ENCODE measurements around the gene ANK3. TPM values are rescaled to one million over a fixed set of nuclear protein-coding genes. Genes with fewer than 3 reads are reported as not detected.

ANK3 gene
- total RNA-seq, 6 experiments from 2014 or later, result 7.8 to 25.7 (median 16.6) TPM

DNA sequence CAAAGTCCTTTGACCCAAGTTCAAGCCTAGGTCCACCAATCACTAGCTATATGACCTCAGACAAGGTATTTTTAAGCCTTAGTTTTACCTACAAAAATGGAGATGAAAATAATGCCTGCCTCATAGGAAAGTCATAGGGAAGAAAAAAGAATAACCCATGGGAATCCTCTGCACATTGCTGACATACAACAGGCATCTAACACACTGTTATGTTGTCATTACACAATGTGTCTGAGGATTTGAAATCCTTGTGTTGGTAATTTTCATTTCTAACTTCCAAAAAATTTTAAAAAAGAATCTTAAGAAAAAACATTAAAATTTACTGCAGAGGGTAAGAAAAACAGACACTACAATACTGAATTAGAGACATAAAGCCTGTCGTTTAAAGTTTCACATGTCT lies 5.7 kb downstream of the ANK3 start:
- H3K36me3 ChIP-seq, result no peaks in the 10 kb centered on the region
- intact Hi-C loops (cut with DNase I), result no loop called here
- no peaks in the 10 kb centered on the region for H3K9me3 ChIP-seq
- H3K27ac ChIP-seq, result no peak overlapping the region
- H3K27me3 ChIP-seq, result no peaks in the 10 kb centered on the region
- DNase-seq (no peak), ATAC-seq (no peak)
- WGBS (ENCODE audit: insufficient coverage, low coverage, low lambda C conversion rate, missing lambda C conversion rate), result 63% methylated on average over 1 of the region's 1 CpG
- H3K4me1 ChIP-seq, result no peaks in the 10 kb centered on the region
- no peak for TF ChIP-seq POLR2A (IDR thresholded peaks at IDR 0.05)
- TF ChIP-seq, protein P1, sequence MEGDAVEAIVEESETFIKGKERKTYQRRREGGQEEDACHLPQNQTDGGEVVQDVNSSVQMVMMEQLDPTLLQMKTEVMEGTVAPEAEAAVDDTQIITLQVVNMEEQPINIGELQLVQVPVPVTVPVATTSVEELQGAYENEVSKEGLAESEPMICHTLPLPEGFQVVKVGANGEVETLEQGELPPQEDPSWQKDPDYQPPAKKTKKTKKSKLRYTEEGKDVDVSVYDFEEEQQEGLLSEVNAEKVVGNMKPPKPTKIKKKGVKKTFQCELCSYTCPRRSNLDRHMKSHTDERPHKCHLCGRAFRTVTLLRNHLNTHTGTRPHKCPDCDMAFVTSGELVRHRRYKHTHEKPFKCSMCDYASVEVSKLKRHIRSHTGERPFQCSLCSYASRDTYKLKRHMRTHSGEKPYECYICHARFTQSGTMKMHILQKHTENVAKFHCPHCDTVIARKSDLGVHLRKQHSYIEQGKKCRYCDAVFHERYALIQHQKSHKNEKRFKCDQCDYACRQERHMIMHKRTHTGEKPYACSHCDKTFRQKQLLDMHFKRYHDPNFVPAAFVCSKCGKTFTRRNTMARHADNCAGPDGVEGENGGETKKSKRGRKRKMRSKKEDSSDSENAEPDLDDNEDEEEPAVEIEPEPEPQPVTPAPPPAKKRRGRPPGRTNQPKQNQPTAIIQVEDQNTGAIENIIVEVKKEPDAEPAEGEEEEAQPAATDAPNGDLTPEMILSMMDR (IDR thresholded peaks at IDR 0.05), result no peak
- no peak overlapping the region for H3K4me3 ChIP-seq

DNA sequence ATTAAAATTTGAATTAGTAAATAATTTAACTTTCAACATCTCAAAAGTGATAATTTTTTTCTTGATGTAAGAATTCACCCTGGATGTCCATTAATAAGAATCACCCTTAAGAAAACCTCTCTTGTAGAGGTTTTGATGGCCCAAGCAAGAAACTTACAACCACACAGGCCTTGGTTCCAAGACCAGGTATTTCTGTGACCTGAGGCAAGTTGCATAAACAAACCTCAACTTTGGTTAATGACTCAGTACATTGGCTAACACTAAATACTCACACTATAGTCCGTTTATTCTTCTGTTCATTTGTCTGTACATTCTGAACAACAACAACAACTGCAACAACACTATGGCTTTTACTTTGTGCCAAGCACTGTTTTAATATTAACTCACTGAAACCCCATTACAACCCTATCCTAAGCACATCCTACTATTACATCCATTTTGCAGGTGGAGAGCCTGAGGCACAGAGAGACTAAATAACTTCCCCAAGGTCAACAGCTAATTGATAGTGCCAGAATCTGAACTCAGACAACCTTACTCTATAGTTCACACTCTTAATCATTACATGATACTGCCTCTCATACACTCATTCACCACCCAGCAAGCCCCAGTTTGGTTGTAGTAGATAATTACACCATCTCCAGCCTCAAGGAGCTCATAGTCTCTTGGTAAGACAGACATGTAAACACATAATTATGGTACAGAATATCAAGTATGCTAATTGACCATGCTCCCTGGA lies 6.6 kb downstream of the ANK3 start:
- WGBS (ENCODE audit: insufficient coverage, low coverage, low lambda C conversion rate, missing lambda C conversion rate), result 67% methylated on average over 1 of the region's 1 CpG
- H3K4me3 ChIP-seq, result no peak overlapping the region

DNA sequence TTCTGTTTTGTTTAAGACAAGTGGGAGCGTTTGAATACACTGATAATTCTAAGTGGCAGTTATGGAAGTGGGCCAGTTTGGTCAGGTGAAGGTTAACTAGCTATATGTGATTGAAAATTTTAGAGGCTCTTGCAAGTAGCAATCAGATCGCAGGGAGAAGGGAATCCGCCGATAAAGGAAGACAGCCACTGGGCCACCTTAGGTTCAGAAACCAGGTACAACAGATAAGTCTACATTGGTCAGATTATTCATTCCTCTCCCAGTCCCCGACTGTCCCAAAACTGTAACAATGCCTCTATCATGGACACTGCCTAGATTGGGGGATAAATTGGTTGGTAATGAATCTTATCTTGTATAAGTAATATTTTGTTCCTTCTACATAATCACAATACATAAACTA lies 8.9 kb downstream of the ANK3 start:
- no peaks in the 10 kb centered on the region for H3K9me3 ChIP-seq
- DNase-seq (no peak), ATAC-seq (no peak)
- intact Hi-C loops (cut with DNase I), result no loop called here
- no peak overlapping the region for H3K4me3 ChIP-seq
- no peaks in the 10 kb centered on the region for H3K27me3 ChIP-seq
- TF ChIP-seq, protein P1 (IDR thresholded peaks at IDR 0.05), result no peak
- no peak for TF ChIP-seq POLR2A (IDR thresholded peaks at IDR 0.05)
- H3K27ac ChIP-seq, result no peak overlapping the region
- no peaks in the 10 kb centered on the region for H3K36me3 ChIP-seq
- WGBS (ENCODE audit: insufficient coverage, low coverage, low lambda C conversion rate, missing lambda C conversion rate), result 84% methylated on average over 3 of the region's 5 CpGs
- no peaks in the 10 kb centered on the region for H3K4me1 ChIP-seq

More for the DNA sequence above, 6.6 kb downstream of the ANK3 start:
- Histone ChIP-seq H3K9me3 (no peaks in the 10 kb centered on the region), H3K27me3 (no peaks in the 10 kb centered on the region), H3K27ac (no peak overlapping the region), H3K36me3 (no peaks in the 10 kb centered on the region), H3K4me1 (no peaks in the 10 kb centered on the region)
- TF ChIP-seq POLR2A (IDR thresholded peaks at IDR 0.05), result no peak
- TF ChIP-seq, protein P1 (IDR thresholded peaks at IDR 0.05), result no peak
- intact Hi-C loops (cut with DNase I), result no loop called here
- ATAC-seq, result peak in 1 of 4 donors; percentile 19
- no peak for DNase-seq

DNA sequence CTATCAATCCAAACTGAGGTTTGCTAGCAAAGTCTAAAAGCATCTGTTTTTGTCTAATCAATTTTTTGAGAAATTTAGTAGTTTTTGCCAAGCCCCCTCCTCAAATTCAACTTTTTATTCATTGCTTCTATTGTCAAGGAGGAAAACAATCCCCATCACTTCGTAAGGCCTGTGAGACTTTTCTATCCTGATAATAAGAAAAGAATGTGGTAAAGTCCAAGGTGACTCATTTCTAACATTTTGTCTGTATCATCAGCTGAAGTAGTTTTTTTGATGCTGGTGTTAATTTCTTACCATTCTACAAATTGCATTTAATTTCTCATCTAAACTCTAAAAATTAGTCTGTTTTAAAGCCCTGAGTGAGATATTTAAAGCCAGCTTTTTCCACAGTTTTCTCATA lies 11.7 kb downstream of the ANK3 start:
- Histone ChIP-seq H3K9me3 (no peaks in the 10 kb centered on the region), H3K27ac (no peak overlapping the region), H3K4me3 (no peak overlapping the region), H3K27me3 (no peaks in the 10 kb centered on the region), H3K4me1 (no peaks in the 10 kb centered on the region), H3K36me3 (no peaks in the 10 kb centered on the region)
- 39% methylated on average over 1 of the region's 1 CpG for WGBS (ENCODE audit: insufficient coverage, low coverage, low lambda C conversion rate, missing lambda C conversion rate)
- TF ChIP-seq, protein P1 (IDR thresholded peaks at IDR 0.05), result no peak
- no peak for TF ChIP-seq POLR2A (IDR thresholded peaks at IDR 0.05)
- intact Hi-C loops (cut with DNase I), result no loop called here
- no peak for DNase-seq
- ATAC-seq, result no peak
